B cell (primary cell): ENCODE data around the gene PCDH9.

ENCODE experiments used
- EZH2 ChIP-seq: IDR thresholded peaks from 2 replicates; pipeline ENCODE4 v1.6.1; 2012; ENCODE audit warnings: borderline replicate concordance, low read depth, mild to moderate bottlenecking, moderate library complexity, low read length; ENCODE audit not compliant: insufficient read depth, poor library complexity, severe bottlenecking
- TF ChIP-seq, protein P1 (sequence below): fragments of 200-600 bp; IDR thresholded peaks from one replicate; pipeline ENCODE4 v1.8.0; 2022; ENCODE audit warnings: antibody characterized with exemption, mild to moderate bottlenecking

GRCh38 chr13:66414066-66414800, 815.9 kb downstream of the PCDH9 start:
- TF ChIP-seq, protein P1, sequence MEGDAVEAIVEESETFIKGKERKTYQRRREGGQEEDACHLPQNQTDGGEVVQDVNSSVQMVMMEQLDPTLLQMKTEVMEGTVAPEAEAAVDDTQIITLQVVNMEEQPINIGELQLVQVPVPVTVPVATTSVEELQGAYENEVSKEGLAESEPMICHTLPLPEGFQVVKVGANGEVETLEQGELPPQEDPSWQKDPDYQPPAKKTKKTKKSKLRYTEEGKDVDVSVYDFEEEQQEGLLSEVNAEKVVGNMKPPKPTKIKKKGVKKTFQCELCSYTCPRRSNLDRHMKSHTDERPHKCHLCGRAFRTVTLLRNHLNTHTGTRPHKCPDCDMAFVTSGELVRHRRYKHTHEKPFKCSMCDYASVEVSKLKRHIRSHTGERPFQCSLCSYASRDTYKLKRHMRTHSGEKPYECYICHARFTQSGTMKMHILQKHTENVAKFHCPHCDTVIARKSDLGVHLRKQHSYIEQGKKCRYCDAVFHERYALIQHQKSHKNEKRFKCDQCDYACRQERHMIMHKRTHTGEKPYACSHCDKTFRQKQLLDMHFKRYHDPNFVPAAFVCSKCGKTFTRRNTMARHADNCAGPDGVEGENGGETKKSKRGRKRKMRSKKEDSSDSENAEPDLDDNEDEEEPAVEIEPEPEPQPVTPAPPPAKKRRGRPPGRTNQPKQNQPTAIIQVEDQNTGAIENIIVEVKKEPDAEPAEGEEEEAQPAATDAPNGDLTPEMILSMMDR = no peak
- TF ChIP-seq EZH2 = no peak
